ENCODE results near the gene TMEM163.
"Not testable (repeated sequence)": the region's sequence is repeated elsewhere in the genome, so short reads cannot be mapped to it uniquely, and the experiment has no call there.

TMEM163 gene

DNA sequence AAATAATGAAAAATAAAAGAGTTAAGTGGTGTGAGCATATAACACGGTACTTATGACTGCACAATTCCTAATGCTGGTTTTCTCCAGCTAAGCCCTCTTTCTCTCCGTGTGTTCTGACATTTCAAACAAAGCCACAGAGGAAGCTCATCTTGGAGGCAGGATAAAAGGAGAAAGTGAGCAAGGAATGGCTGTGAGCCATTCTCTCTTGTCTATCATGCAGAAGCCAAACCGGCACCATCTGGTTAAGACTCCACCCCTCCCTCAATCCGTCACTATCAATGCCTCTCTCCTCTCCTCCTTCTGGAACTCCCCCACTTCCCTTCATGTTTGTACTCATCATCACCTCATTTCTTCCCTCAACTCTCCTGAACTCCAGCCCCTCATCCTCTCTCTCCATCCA, 210.4 kb downstream of the TMEM163 start:
- DNase-seq: no peak
- TF ChIP-seq, protein P1, sequence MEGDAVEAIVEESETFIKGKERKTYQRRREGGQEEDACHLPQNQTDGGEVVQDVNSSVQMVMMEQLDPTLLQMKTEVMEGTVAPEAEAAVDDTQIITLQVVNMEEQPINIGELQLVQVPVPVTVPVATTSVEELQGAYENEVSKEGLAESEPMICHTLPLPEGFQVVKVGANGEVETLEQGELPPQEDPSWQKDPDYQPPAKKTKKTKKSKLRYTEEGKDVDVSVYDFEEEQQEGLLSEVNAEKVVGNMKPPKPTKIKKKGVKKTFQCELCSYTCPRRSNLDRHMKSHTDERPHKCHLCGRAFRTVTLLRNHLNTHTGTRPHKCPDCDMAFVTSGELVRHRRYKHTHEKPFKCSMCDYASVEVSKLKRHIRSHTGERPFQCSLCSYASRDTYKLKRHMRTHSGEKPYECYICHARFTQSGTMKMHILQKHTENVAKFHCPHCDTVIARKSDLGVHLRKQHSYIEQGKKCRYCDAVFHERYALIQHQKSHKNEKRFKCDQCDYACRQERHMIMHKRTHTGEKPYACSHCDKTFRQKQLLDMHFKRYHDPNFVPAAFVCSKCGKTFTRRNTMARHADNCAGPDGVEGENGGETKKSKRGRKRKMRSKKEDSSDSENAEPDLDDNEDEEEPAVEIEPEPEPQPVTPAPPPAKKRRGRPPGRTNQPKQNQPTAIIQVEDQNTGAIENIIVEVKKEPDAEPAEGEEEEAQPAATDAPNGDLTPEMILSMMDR (IDR thresholded peaks at IDR 0.05; ENCODE audit: low read depth, low read length, missing control alignments): no peak
- in situ Hi-C loops (cut with HindIII; ENCODE audit: low pct_ligation_motif_present, low sequenced_read_pairs): no loop called here
- Histone ChIP-seq H3K4me3 (ENCODE audit: low read depth, low read length) (no peak overlapping the region), H3K27ac (no peak overlapping the region), H3K27me3 (replicated peaks) (no peaks in the 10 kb centered on the region), H3K36me3 (replicated peaks) (no peaks in the 10 kb centered on the region)

DNA sequence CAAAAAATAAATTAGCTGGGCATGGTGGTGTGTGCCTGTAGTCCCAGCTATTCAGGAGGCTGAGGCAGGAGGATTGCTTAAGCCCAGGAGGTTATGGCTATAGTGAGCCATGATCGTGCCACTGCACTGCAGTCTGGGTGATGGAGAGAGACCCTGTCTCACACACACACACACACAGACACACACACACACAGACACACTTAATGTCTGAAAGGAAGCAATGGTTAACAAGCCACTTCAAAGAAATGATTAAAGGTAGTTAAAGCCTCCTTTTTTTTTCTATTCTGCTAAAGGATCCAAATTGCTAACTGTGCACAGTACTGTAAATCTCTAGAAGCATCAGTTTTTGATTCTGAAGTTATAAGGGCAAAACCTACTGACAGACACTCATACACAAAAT, 211.1 kb downstream of the TMEM163 start:
- TF ChIP-seq, protein P1 (IDR thresholded peaks at IDR 0.05; ENCODE audit: low read depth, low read length, missing control alignments): no peak
- in situ Hi-C loops (cut with HindIII; ENCODE audit: low pct_ligation_motif_present, low sequenced_read_pairs): no loop called here
- no peaks in the 10 kb centered on the region for H3K36me3 ChIP-seq (replicated peaks)
- no peak overlapping the region for H3K27ac ChIP-seq
- DNase-seq: no peak
- no peaks in the 10 kb centered on the region for H3K27me3 ChIP-seq (replicated peaks)
- H3K4me3 ChIP-seq (ENCODE audit: low read depth, low read length): no peak overlapping the region

DNA sequence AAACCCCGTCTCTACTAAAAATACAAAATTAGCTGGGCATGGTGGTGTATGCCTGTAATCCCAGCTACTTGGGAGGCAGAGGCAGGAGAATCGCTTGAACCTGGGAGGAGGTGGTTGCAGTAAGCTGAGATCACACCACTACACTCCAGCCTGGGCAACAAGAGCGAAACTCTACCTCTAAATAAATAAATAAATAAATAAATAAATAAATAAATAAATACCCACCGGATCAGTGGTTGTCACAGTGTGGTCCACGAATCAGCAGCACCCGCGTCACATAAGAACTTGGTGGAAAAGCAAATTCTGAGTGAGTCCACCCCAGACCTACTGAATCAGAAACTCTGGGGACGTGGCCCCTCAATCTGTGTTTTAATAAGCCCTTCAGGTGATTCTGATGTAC, 211.6 kb downstream of the TMEM163 start:
- H3K27ac ChIP-seq; DNase-seq; in situ Hi-C loops (cut with HindIII; ENCODE audit: low pct_ligation_motif_present, low sequenced_read_pairs); H3K36me3 ChIP-seq (replicated peaks); H3K4me3 ChIP-seq (ENCODE audit: low read depth, low read length); H3K27me3 ChIP-seq (replicated peaks): not testable (repeated sequence)

DNA sequence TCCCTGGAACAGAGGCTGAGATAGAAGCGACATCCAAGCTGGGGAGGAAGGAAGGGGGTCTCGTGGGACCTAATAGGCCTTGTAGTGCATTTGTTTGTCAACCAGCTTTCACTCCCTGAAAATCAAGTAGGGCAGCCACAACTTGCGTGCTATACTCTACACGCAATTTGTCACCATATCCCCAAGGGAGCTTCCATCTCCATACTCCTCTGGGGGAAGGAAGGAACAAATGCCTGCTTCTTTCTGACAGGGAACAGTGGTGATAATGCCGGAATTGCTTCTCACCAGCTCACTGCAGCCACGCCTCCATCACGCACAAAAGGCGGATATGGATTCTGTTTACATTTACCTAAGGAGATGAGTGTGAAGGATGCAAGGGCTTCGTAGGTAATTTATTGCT, 213.4 kb downstream of the TMEM163 start:
- no peak for DNase-seq
- Histone ChIP-seq H3K27ac (no peak overlapping the region), H3K4me3 (ENCODE audit: low read depth, low read length) (no peak overlapping the region), H3K36me3 (replicated peaks) (no peaks in the 10 kb centered on the region), H3K27me3 (replicated peaks) (no peaks in the 10 kb centered on the region)
- in situ Hi-C loops (cut with HindIII; ENCODE audit: low pct_ligation_motif_present, low sequenced_read_pairs): no loop called here
- TF ChIP-seq, protein P1 (IDR thresholded peaks at IDR 0.05; ENCODE audit: low read depth, low read length, missing control alignments): no peak

DNA sequence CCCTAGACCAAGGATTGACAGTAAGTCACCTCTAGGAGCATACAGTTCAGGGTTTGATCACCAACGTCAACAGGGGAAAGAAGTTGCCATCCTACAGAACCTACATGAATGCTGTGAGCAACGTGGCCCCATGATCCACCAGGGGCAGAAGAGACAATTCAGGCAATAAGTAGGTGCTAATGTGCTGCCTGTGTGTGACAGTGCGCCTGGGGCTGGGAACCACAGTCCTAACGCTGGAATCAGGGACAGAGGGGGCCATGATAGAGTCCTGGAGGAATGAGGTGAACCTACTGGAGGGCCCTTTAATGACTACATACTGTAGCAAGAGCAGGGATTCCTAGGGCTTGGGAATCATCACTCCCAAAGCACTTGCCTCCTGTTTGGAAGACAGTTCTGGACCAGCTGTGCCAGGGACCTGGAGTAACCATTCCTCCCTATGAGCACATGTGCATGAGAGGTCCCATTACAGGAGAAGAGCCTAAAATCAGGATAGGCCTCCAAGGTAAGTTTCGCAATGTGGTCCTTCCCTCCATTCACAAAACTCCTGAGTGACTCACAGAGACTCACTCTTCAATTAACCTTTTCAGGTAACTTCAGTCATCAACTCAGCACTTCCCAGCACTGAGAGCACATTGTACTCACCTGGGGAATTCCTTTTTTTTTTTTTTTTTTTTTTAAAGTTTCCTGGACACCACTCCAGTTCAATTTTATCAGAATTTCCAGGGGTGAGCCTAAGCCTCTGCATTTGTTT, 214.0 kb downstream of the TMEM163 start:
- TF ChIP-seq, protein P1 (IDR thresholded peaks at IDR 0.05; ENCODE audit: low read depth, low read length, missing control alignments): no peak
- no peak overlapping the region for H3K27ac ChIP-seq

DNA sequence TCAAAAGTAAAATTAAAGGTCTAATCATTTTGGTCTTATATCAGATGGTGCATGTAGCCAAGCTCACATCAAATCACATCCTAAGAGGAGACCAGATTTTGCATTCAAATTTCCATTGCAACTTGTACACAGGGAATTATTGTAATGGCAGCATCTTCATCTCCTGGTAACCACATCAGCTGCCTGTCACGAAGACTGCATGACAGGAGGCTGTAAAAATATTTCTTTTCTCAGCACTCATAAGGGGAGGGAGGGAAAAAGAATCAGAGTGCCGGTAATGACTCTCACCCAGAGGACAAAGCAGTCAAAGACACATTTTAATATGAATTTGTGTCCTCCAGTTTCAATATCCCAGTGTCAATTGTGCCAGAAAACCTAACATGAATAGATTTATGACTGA, 216.7 kb downstream of the TMEM163 start:
- H3K36me3 ChIP-seq (replicated peaks): no peaks in the 10 kb centered on the region
- no peak for DNase-seq
- TF ChIP-seq, protein P1 (IDR thresholded peaks at IDR 0.05; ENCODE audit: low read depth, low read length, missing control alignments): no peak
- H3K27me3 ChIP-seq (replicated peaks): no peaks in the 10 kb centered on the region
- H3K27ac ChIP-seq: no peak overlapping the region
- H3K4me3 ChIP-seq (ENCODE audit: low read depth, low read length): no peak overlapping the region
- in situ Hi-C loops (cut with HindIII; ENCODE audit: low pct_ligation_motif_present, low sequenced_read_pairs): no loop called here

More for the DNA sequence above, 214.0 kb downstream of the TMEM163 start:
- in situ Hi-C loops (cut with HindIII; ENCODE audit: low pct_ligation_motif_present, low sequenced_read_pairs): no loop called here
- no peaks in the 10 kb centered on the region for H3K27me3 ChIP-seq (replicated peaks)
- no peak for DNase-seq
- no peaks in the 10 kb centered on the region for H3K36me3 ChIP-seq (replicated peaks)
- H3K4me3 ChIP-seq (ENCODE audit: low read depth, low read length): no peak overlapping the region

Measured in brain microvascular endothelial cell (primary cell).